ENCODE measurements around the gene ATG4C.

- TF ChIP-seq CTCF (IDR thresholded peaks at IDR 0.05) (no peak), POLR2A (IDR thresholded peaks at IDR 0.05) (no peak)
Observed at GRCh38 chr1:62904856-62905225, 120.9 kb downstream of the ATG4C start.

Measured in testis (tissue), 2 donors.